Neural cell (in vitro differentiated cells): ENCODE measurements around the gene PAPLN. TPM values are rescaled to one million over a fixed set of nuclear protein-coding genes. Genes with fewer than 3 reads are reported as not detected.

ENCODE experiments used
- H2AFZ ChIP-seq: fragments of 200-600, 300-800 bp; sonication (generic), shearing (Covaris generic); 2 replicates; pipeline ENCODE4 v1.6.0; 2014; ENCODE audit warnings: low read depth, mild to moderate bottlenecking, antibody characterized with exemption, low read length, moderate library complexity
- H3F3A ChIP-seq: fragments of 200-600 bp; shearing (Covaris generic); 2 replicates; pipeline ENCODE4 v1.6.1; 2016; ENCODE audit warnings: mild to moderate bottlenecking, moderate library complexity, mixed read lengths, antibody characterized with exemption, low read length; ENCODE audit not compliant: insufficient read depth, poor library complexity, severe bottlenecking
- H3K27ac ChIP-seq: fragments of 200-600, 300-800 bp; sonication (generic), shearing (Covaris generic); 2 replicates; pipeline ENCODE4 v1.5.1; 2014; ENCODE audit warnings: mild to moderate bottlenecking, low read length, moderate library complexity
- H3K27me3 ChIP-seq: fragments of 300-800, 200-600 bp; sonication (generic), shearing (Covaris generic); 2 replicates; pipeline ENCODE4 v1.6.0; 2014; ENCODE audit warnings: mild to moderate bottlenecking, low read depth, low read length, moderate library complexity; ENCODE audit not compliant: insufficient read depth
- H3K36me3 ChIP-seq: fragments of 300-800, 200-600 bp; sonication (generic), shearing (Covaris generic); 2 replicates; pipeline ENCODE4 v1.5.1; 2014; ENCODE audit warnings: mild to moderate bottlenecking, antibody characterized with exemption, low read length, moderate library complexity; ENCODE audit not compliant: insufficient read depth
- H3K4me2 ChIP-seq: fragments of 300-800, 200-600 bp; sonication (generic), shearing (Covaris generic); 2 replicates; pipeline ENCODE4 v1.6.0; 2014; ENCODE audit warnings: mild to moderate bottlenecking, low read length
- H3K4me3 ChIP-seq: fragments of 300-800, 200-600 bp; sonication (generic), shearing (Covaris generic); 2 replicates; pipeline ENCODE4 v1.5.1; 2014; ENCODE audit warnings: mild to moderate bottlenecking, low read length, moderate library complexity
- H3K79me2 ChIP-seq: fragments of 200-600 bp; shearing (Covaris generic); replicated peaks from 2 replicates; pipeline ENCODE4 v1.6.0; 2014; ENCODE audit warnings: mild to moderate bottlenecking, low read length, moderate library complexity; ENCODE audit not compliant: insufficient read depth
- H3K9ac ChIP-seq: fragments of 300-800, 200-600 bp; sonication (generic), shearing (Covaris generic); 2 replicates; pipeline ENCODE4 v1.6.1; 2016; ENCODE audit warnings: mild to moderate bottlenecking, low read length, mixed read lengths
- H3K9me2 ChIP-seq: fragments of 200-600 bp; shearing (Covaris generic); 2 replicates; pipeline ENCODE4 v1.6.1; 2016; ENCODE audit warnings: mild to moderate bottlenecking, low read length, mixed read lengths; ENCODE audit not compliant: insufficient read depth
- H3K9me3 ChIP-seq: fragments of 200-600, 300-800 bp; sonication (generic), shearing (Covaris generic); 2 replicates; pipeline ENCODE4 v1.6.1; 2016; ENCODE audit warnings: mild to moderate bottlenecking, mixed run types, low read length, moderate library complexity, mixed read lengths
- H4K20me1 ChIP-seq: fragments of 200-600 bp; shearing (Covaris generic); 2 replicates; pipeline ENCODE4 v1.6.1; 2016; ENCODE audit warnings: mild to moderate bottlenecking, mixed run types; ENCODE audit not compliant: insufficient read depth
- CTCF ChIP-seq: fragments of 450-650 bp; IDR thresholded peaks from 2 replicates; pipeline ENCODE4 v1.5.1; 2014; ENCODE audit warnings: antibody characterized with exemption, mild to moderate bottlenecking, moderate library complexity; ENCODE audit not compliant: poor library complexity, severe bottlenecking
- EP300 ChIP-seq: fragments of 450-650 bp; conservative IDR thresholded peaks from 2 replicates; pipeline ENCODE4 v1.6.1; 2014; ENCODE audit warnings: antibody characterized with exemption, mild to moderate bottlenecking, moderate library complexity; ENCODE audit not compliant: poor library complexity, severe bottlenecking
- EZH2 ChIP-seq: fragments of 200-600, 300-800 bp; shearing (Covaris generic), sonication (generic); IDR thresholded peaks from 2 replicates; pipeline ENCODE4 v1.6.1; 2014; ENCODE audit warnings: antibody characterized with exemption, low read length, borderline replicate concordance, mild to moderate bottlenecking; ENCODE audit not compliant: insufficient read depth, poor library complexity, severe bottlenecking
- MXI1 ChIP-seq: fragments of 450-650 bp; conservative IDR thresholded peaks from 2 replicates; pipeline ENCODE4 v1.6.1; 2014; ENCODE audit warnings: antibody characterized with exemption, mild to moderate bottlenecking; ENCODE audit not compliant: poor library complexity, severe bottlenecking
- POLR2AphosphoS5 ChIP-seq: IDR thresholded peaks from 2 replicates; pipeline ENCODE4 v1.6.1; 2012
- RAD21 ChIP-seq: fragments of 450-650 bp; conservative IDR thresholded peaks from 2 replicates; pipeline ENCODE4 v1.6.1; 2014; ENCODE audit warnings: antibody characterized with exemption, mild to moderate bottlenecking, moderate library complexity
- REST ChIP-seq: IDR thresholded peaks from 2 replicates; pipeline ENCODE4 v1.6.1; 2012; ENCODE audit warnings: borderline replicate concordance
- SMC3 ChIP-seq: fragments of 450-650 bp; conservative IDR thresholded peaks from 2 replicates; pipeline ENCODE4 v1.6.1; 2014; ENCODE audit warnings: antibody characterized with exemption, mild to moderate bottlenecking, moderate library complexity; ENCODE audit not compliant: poor library complexity
- TAF1 ChIP-seq: IDR thresholded peaks from 2 replicates; pipeline ENCODE4 v1.6.1; 2012; ENCODE audit warnings: low read depth
- polyA plus RNA-seq: library from polyadenylated mRNA; depleted of rRNA; stranded (reverse); fragments of >200 nt; gene quantifications from 2 replicates; pipeline ENCODE4 v1.2.3, GENCODE V29; 2014

PAPLN gene
- polyA plus RNA-seq, 1 donor from 2014 or later: 0.14 TPM

GRCh38 chr14:73245480-73246325 lies 8.4 kb downstream of the PAPLN start:
- Histone ChIP-seq H3K9me3 (no peaks in the 10 kb centered on the region), H3K9me2 (no peaks in the 10 kb centered on the region), H2AFZ (no peak overlapping the region), H3K27me3 (peaks cover under 1% of the 10 kb centered on the region), H3K79me2 (no peaks in the 10 kb centered on the region), H4K20me1 (no peaks in the 10 kb centered on the region), H3K27ac (no peak overlapping the region), H3K36me3 (no peaks in the 10 kb centered on the region), H3F3A (no peaks in the 10 kb centered on the region), H3K4me3 (no peak overlapping the region), H3K4me2 (no peak overlapping the region), H3K9ac (no peak overlapping the region)
- TF ChIP-seq EP300 (no peak), MXI1 (no peak), REST (no peak)

GRCh38 chr14:73246387-73247150 lies 9.3 kb downstream of the PAPLN start:
- Histone ChIP-seq H3K4me3 (no peak overlapping the region), H3K4me2 (no peak overlapping the region), H3K9me3 (no peaks in the 10 kb centered on the region)

More at GRCh38 chr14:73246387-73247150, 9.3 kb downstream of the PAPLN start:
- Histone ChIP-seq H3K27me3 (no peaks in the 10 kb centered on the region), H3K9me2 (no peaks in the 10 kb centered on the region), H3K79me2 (no peaks in the 10 kb centered on the region), H2AFZ (no peak overlapping the region), H3K36me3 (no peaks in the 10 kb centered on the region), H3K27ac (no peak overlapping the region), H3F3A (no peaks in the 10 kb centered on the region), H4K20me1 (no peaks in the 10 kb centered on the region), H3K9ac (no peak overlapping the region)
- TF ChIP-seq EZH2 (no peak), EP300 (no peak), MXI1 (no peak), CTCF (no peak), SMC3 (no peak), REST (no peak), POLR2AphosphoS5 (no peak), RAD21 (no peak), TAF1 (no peak)
